OCI-LY3 (cell line): ENCODE results near the gene NBPF1.

ENCODE experiments used
- H2AFZ ChIP-seq: fragments of 200-600, 300-600 bp; shearing (Covaris generic); 2 replicates; pipeline ENCODE4 v1.6.0; 2014; ENCODE audit warnings: antibody characterized with exemption, low read depth, low read length
- H3K27ac ChIP-seq: fragments of 200-600, 300-600 bp; sonication (generic); 2 replicates; pipeline ENCODE4 v1.5.1; 2014; ENCODE audit warnings: mild to moderate bottlenecking, low read length, moderate library complexity, mixed read lengths
- H3K27me3 ChIP-seq: fragments of 200-600, 300-600 bp; sonication (generic); 2 replicates; pipeline ENCODE4 v1.6.1; 2014; ENCODE audit warnings: low read depth, low read length, mixed read lengths
- H3K36me3 ChIP-seq: fragments of 200-600, 300-600 bp; sonication (generic); replicated peaks from 2 replicates; pipeline ENCODE3; 2014; ENCODE audit warnings: low read depth, low read length, mixed read lengths
- H3K4me1 ChIP-seq: fragments of 300-600, 200-600 bp; sonication (generic); 2 replicates; pipeline ENCODE4 v1.6.1; 2014; ENCODE audit warnings: low read length, mixed read lengths
- H3K4me2 ChIP-seq: fragments of 200-600, 300-600 bp; sonication (generic); 2 replicates; pipeline ENCODE4 v1.6.1; 2014; ENCODE audit warnings: low read length, mixed read lengths
- H3K4me3 ChIP-seq: fragments of 300-600, 200-600 bp; sonication (generic); 2 replicates; pipeline ENCODE4 v1.5.1; 2014; ENCODE audit warnings: antibody characterized with exemption, mild to moderate bottlenecking, low read length, moderate library complexity
- H3K79me2 ChIP-seq: fragments of 300-600, 200-600 bp; shearing (Covaris generic); 2 replicates; pipeline ENCODE4 v1.6.1; 2014; ENCODE audit warnings: mild to moderate bottlenecking, low read length, mixed read lengths
- H3K9ac ChIP-seq: fragments of 300-600, 200-600 bp; shearing (Covaris generic); 2 replicates; pipeline ENCODE4 v1.6.0; 2014; ENCODE audit warnings: mild to moderate bottlenecking, low read length, moderate library complexity
- H3K9me3 ChIP-seq: fragments of 200-600, 300-600 bp; shearing (Covaris generic); 2 replicates; pipeline ENCODE4 v1.6.1; 2014; ENCODE audit warnings: low read length, mixed read lengths; ENCODE audit not compliant: insufficient read depth
- H4K20me1 ChIP-seq: fragments of 200-600, 300-600 bp; sonication (generic); 2 replicates; pipeline ENCODE4 v1.6.1; 2016; ENCODE audit warnings: low read length, mixed read lengths; ENCODE audit not compliant: insufficient read depth
- CTCF ChIP-seq: fragments of 200-600, 300-600 bp; sonication (generic); IDR thresholded peaks from 2 replicates; pipeline ENCODE4 v1.5.1; 2014; ENCODE audit warnings: antibody characterized with exemption, low read length, low read depth
- EZH2phosphoT487 ChIP-seq: fragments of 200-600 bp; shearing (Covaris generic); IDR thresholded peaks from 2 replicates; pipeline ENCODE4 v1.6.1; 2018; ENCODE audit warnings: antibody characterized with exemption, mixed run types, low read depth

The NBPF1 gene

GRCh38 chr1:16618719-16619118 is 5.4 kb upstream of the NBPF1 start:
- Histone ChIP-seq H2AFZ (no peak overlapping the region), H3K4me1 (peaks cover 6% of the 10 kb centered on the region), H3K27ac (no peak overlapping the region), H3K36me3 (peaks cover 2% of the 10 kb centered on the region), H3K79me2 (no peaks in the 10 kb centered on the region), H4K20me1 (no peaks in the 10 kb centered on the region), H3K4me2 (no peak overlapping the region), H3K27me3 (peaks cover 7% of the 10 kb centered on the region), H3K9me3 (no peaks in the 10 kb centered on the region), H3K4me3 (no peak overlapping the region), H3K9ac (no peak overlapping the region)
- TF ChIP-seq EZH2phosphoT487 (no peak), CTCF (no peak)

- peaks cover 6% of the 10 kb centered on the region for H3K4me1 ChIP-seq
- no peak overlapping the region for H3K9ac ChIP-seq
- no peaks in the 10 kb centered on the region for H3K9me3 ChIP-seq
- H3K79me2 ChIP-seq, result no peaks in the 10 kb centered on the region
- H4K20me1 ChIP-seq, result no peaks in the 10 kb centered on the region
- no peak overlapping the region for H3K27ac ChIP-seq
- H3K36me3 ChIP-seq, result peaks cover 2% of the 10 kb centered on the region
- H3K4me3 ChIP-seq, result no peak overlapping the region
- peaks cover 7% of the 10 kb centered on the region for H3K27me3 ChIP-seq
- H3K4me2 ChIP-seq, result no peak overlapping the region
- no peak overlapping the region for H2AFZ ChIP-seq
- TF ChIP-seq EZH2phosphoT487 (no peak), CTCF (no peak)
These were observed 4.6 kb upstream of the NBPF1 start for GRCh38 chr1:16617778-16618580.

- no peaks in the 10 kb centered on the region for H3K79me2 ChIP-seq
- H3K27me3 ChIP-seq, result peaks cover 13% of the 10 kb centered on the region
- TF ChIP-seq EZH2phosphoT487, result no peak
- H3K4me1 ChIP-seq, result peaks cover 12% of the 10 kb centered on the region
- H3K9ac ChIP-seq, result no peak overlapping the region
- no peak overlapping the region for H3K27ac ChIP-seq
- H3K4me2 ChIP-seq, result no peak overlapping the region
- H2AFZ ChIP-seq, result no peak overlapping the region
- no peaks in the 10 kb centered on the region for H3K9me3 ChIP-seq
- H4K20me1 ChIP-seq, result no peaks in the 10 kb centered on the region
- peaks cover 2% of the 10 kb centered on the region for H3K36me3 ChIP-seq
- no peak overlapping the region for H3K4me3 ChIP-seq
These were observed 3.8 kb upstream of the NBPF1 start for GRCh38 chr1:16617114-16617631.

GRCh38 chr1:16615253-16616252 is 2.2 kb upstream of the NBPF1 start:
- TF ChIP-seq EZH2phosphoT487 (no peak), CTCF (no peak)
- Histone ChIP-seq H3K79me2 (no peaks in the 10 kb centered on the region), H2AFZ (no peak overlapping the region), H3K27me3 (peaks cover 16% of the 10 kb centered on the region), H3K36me3 (peaks cover 2% of the 10 kb centered on the region), H3K9me3 (no peaks in the 10 kb centered on the region), H3K4me3 (no peak overlapping the region), H3K4me1 (peaks cover 14% of the 10 kb centered on the region), H3K4me2 (no peak overlapping the region), H4K20me1 (no peaks in the 10 kb centered on the region), H3K9ac (no peak overlapping the region), H3K27ac (no peak overlapping the region)
